MCF 10A (cell line): ENCODE data around the gene SH3GL3. TPM values are rescaled to one million over a fixed set of nuclear protein-coding genes. Genes with fewer than 3 reads are reported as not detected.

Experiments
- BruUV-seq: library from RNA; stranded (reverse); fragments of 400-500 nt; replicated peaks from 2 replicates; lab custom pipeline; 2021; lab: Mats Ljungman, UMichigan
- CTCF ChIA-PET: fragments of 300-600 bp; sonication (Branson Sonifier 250); formaldehyde crosslinking; extraction: SDS; loops from one replicate; lab custom pipeline; 2021; ENCODE audit warnings: antibody characterized with exemption, inconsistent platforms; lab: Yijun Ruan, JAX
- POLR2A ChIA-PET: fragments of 300-600, 350-650 bp; sonication (Branson Sonifier 250); formaldehyde crosslinking; extraction: SDS; loops from one replicate; lab custom pipeline; 2020; ENCODE audit warnings: antibody characterized with exemption, inconsistent platforms; lab: Yijun Ruan, JAX
- DNase-seq: peaks from one replicate; pipeline ENCODE4 v3.0.0-alpha.2; 2018; ENCODE audit not compliant: unreplicated experiment
- H3K27ac Mint-ChIP-seq: one replicate; pipeline ENCODE4 v1.8.0; 2022; ENCODE audit warnings: mild to moderate bottlenecking, low read depth, mixed read lengths; ENCODE audit not compliant: unreplicated experiment
- H3K27me3 Mint-ChIP-seq: one replicate; pipeline ENCODE4 v1.8.0; 2022; ENCODE audit warnings: mixed read lengths; ENCODE audit not compliant: insufficient read depth, unreplicated experiment
- H3K36me3 Mint-ChIP-seq: one replicate; pipeline ENCODE4 v1.8.0; 2022; ENCODE audit warnings: mild to moderate bottlenecking, moderate library complexity, mixed read lengths; ENCODE audit not compliant: insufficient read depth, unreplicated experiment
- H3K4me1 Mint-ChIP-seq: one replicate; pipeline ENCODE4 v1.8.0; 2022; ENCODE audit warnings: mixed read lengths; ENCODE audit not compliant: insufficient read depth, unreplicated experiment
- H3K4me3 Mint-ChIP-seq: one replicate; pipeline ENCODE4 v1.8.0; 2022; ENCODE audit warnings: mild to moderate bottlenecking, moderate library complexity, mixed read lengths; ENCODE audit not compliant: unreplicated experiment
- H3K9me3 Mint-ChIP-seq: one replicate; pipeline ENCODE4 v1.8.0; 2022; ENCODE audit warnings: mixed read lengths; ENCODE audit not compliant: unreplicated experiment
- CTCF ChIP-seq: fragments of 200-600 bp; IDR thresholded peaks from one replicate; pipeline ENCODE4 v1.8.0; 2022; ENCODE audit warnings: antibody characterized with exemption, mild to moderate bottlenecking; ENCODE audit not compliant: unreplicated experiment
- intact Hi-C: fragments of 100-400 bp; cut with micrococcal nuclease; formaldehyde crosslinking; loops from 2 replicates; pipeline ENCODE4 v1.14.1; 2022
- total RNA-seq: library from RNA; stranded (reverse); gene quantifications from 2 replicates; pipeline ENCODE4 v1.2.3, GENCODE V29; 2022

The SH3GL3 gene
- total RNA-seq, 1 experiment from 2014 or later, result 0.19 TPM

DNA sequence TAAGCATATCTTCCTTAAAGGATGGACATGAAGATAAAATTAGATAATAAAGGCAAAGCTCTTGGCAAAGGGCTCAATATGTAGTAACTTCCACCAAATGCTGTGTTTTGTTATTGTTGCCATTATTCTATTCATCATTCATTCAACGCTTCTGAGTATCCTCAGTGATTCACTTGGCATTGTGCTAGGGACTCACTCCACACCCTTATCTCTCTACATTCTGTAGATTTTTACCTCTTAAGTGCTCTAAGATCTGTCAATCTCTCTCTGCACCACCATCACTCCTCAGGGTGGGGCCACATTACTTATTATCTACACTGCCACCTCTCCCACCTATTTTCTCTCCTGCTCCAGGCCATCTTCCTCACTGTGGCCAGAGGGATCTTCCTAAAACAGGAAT, 51.2 kb downstream of the SH3GL3 start:
- no TSS peak for BruUV-seq
- H3K27ac Mint-ChIP-seq, result no peak overlapping the region
- H3K4me3 Mint-ChIP-seq, result no peak overlapping the region
- H3K9me3 Mint-ChIP-seq, result peaks cover 22% of the 10 kb centered on the region
- H3K27me3 Mint-ChIP-seq, result no peaks in the 10 kb centered on the region
- intact Hi-C loops, result no loop called here
- peaks cover 6% of the 10 kb centered on the region for H3K36me3 Mint-ChIP-seq
- no peaks in the 10 kb centered on the region for H3K4me1 Mint-ChIP-seq
- POLR2A ChIA-PET, result interaction anchor here (0.6 to 0.7 kb wide), 2 partner anchors 31 to 47 kb away, joined by 3 read pairs; no protein-coding TSS in a partner anchor
- CTCF ChIA-PET, result no interaction called here
- no peak for TF ChIP-seq CTCF
- DNase-seq, result no peak

DNA sequence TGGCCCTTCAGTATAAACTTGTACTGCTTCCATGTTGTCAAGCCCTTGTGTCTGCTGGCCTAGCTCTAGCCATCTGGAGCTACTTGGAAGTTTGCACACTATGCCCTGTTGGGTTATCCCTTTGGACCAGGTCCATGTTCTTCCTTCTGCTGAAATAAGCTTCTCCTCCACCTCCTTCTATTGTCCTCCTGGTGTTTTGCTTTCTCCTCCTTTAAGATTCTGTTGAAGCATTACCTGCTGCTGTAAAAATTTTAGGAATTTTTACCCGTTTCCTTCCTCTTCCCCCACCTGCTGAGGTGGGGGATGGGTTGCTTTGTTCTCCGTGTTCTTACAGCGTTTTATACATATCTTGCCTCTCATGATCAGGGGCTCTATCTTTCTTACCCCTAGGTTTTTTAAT, 51.7 kb downstream of the SH3GL3 start:
- Mint-ChIP-seq H3K4me3 (no peak overlapping the region), H3K4me1 (no peaks in the 10 kb centered on the region), H3K36me3 (peaks cover 6% of the 10 kb centered on the region), H3K27ac (no peak overlapping the region), H3K27me3 (no peaks in the 10 kb centered on the region), H3K9me3 (peaks cover 22% of the 10 kb centered on the region)
- no TSS peak for BruUV-seq
- intact Hi-C loops, result no loop called here
- TF ChIP-seq CTCF, result no peak
- POLR2A ChIA-PET, result no interaction called here
- CTCF ChIA-PET, result no interaction called here
- DNase-seq, result no peak

DNA sequence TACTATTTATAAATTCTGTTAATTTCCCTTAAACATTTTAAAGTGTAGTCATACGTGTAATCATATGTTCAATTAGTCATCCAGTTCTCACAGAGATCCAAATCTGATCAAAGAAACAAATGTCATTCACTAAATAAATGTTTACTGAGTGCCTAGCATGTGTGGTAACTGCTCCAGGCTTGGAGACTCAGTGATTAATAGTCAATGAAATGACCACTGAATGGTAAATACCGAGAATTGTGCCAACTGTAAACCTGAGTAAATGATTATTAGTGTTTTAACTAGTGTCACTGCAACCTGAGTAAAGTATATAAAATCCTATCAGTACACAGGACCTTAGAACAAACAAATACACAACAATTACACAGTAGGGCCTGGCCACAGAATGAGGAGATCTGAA, 52.3 kb downstream of the SH3GL3 start:
- ChIA-PET CTCF (no interaction called here), POLR2A (no interaction called here)
- no peak for TF ChIP-seq CTCF
- Mint-ChIP-seq H3K4me3 (no peak overlapping the region), H3K27ac (no peak overlapping the region), H3K27me3 (no peaks in the 10 kb centered on the region), H3K4me1 (no peaks in the 10 kb centered on the region), H3K36me3 (peaks cover 6% of the 10 kb centered on the region), H3K9me3 (peaks cover 22% of the 10 kb centered on the region)
- DNase-seq, result no peak
- intact Hi-C loops, result no loop called here
- no TSS peak for BruUV-seq

GRCh38 chr15:83503595-83504364, 56.6 kb downstream of the SH3GL3 start:
- Mint-ChIP-seq H3K27ac (no peak overlapping the region), H3K27me3 (no peaks in the 10 kb centered on the region), H3K9me3 (peaks cover 3% of the 10 kb centered on the region), H3K36me3 (peaks cover 1% of the 10 kb centered on the region), H3K4me3 (no peak overlapping the region), H3K4me1 (no peaks in the 10 kb centered on the region)
- ChIA-PET POLR2A (no interaction called here), CTCF (no interaction called here)
- no peak for TF ChIP-seq CTCF
- no TSS peak for BruUV-seq
- intact Hi-C loops, result no loop called here
- no peak for DNase-seq
